Uterus (tissue), 2 donors: Measurements from ENCODE around the gene RGS6.

Experiments
- CTCF ChIP-seq, 4 experiments: fragments of 200-600 bp in 2 of 4; fragments of 450-650 bp in 2 of 4; sonication (generic) in 2 of 4; IDR thresholded peaks; one replicate each; pipeline ENCODE4 v1.5.1; 2016 to 2019; ENCODE audit warnings: antibody characterized with exemption in 4 of 4, mild to moderate bottlenecking in 2 of 4, moderate library complexity in 1 of 4
- POLR2A ChIP-seq, 2 donors: fragments of 450-650 bp; IDR thresholded peaks; one replicate each; pipeline ENCODE4 v1.6.1; 2016; ENCODE audit warnings: antibody characterized with exemption in 2 of 2, mild to moderate bottlenecking in 1 of 2, moderate library complexity in 1 of 2

GRCh38 chr14:72554994-72555608 lies 622.9 kb downstream of the RGS6 start:
- TF ChIP-seq CTCF (IDR thresholded peaks at IDR 0.05) (no peak), POLR2A (IDR thresholded peaks at IDR 0.05) (no peak)
